GM12891 (cell line): ENCODE data around the gene COL5A3.
"Not testable (repeated sequence)": the region's sequence is repeated elsewhere in the genome, so short reads cannot be mapped to it uniquely, and the experiment has no call there.

ENCODE experiments used
- DNase-seq: peaks from one replicate; pipeline ENCODE4 v3.0.0; 2011; ENCODE audit warnings: low spot score; ENCODE audit not compliant: insufficient read length
- FAIRE-seq: peaks from 2 replicates; lab custom pipeline; 2011; peaks lifted over from hg19 to GRCh38; lab: Jason Lieb, UNC
- PAX5 ChIP-seq: IDR thresholded peaks from 2 replicates; pipeline ENCODE4 v1.6.1; 2011; ENCODE audit warnings: low read length, moderate library complexity, mild to moderate bottlenecking; ENCODE audit not compliant: insufficient read depth, severe bottlenecking
- POLR2A ChIP-seq: IDR thresholded peaks from 2 replicates; pipeline ENCODE4 v1.6.1; 2011; ENCODE audit warnings: low read depth, low read length, control low read depth
- POLR2AphosphoS5 ChIP-seq: IDR thresholded peaks from 2 replicates; pipeline ENCODE4 v1.6.1; 2011; ENCODE audit warnings: low read depth, low read length, control low read depth
- POU2F2 ChIP-seq: IDR thresholded peaks from 2 replicates; pipeline ENCODE4 v1.6.1; 2011; ENCODE audit warnings: low read depth, mild to moderate bottlenecking, control low read depth, low read length, moderate library complexity
- SPI1 ChIP-seq: IDR thresholded peaks from 2 replicates; pipeline ENCODE4 v1.6.1; 2011; ENCODE audit warnings: low read depth, low read length, control low read depth
- TAF1 ChIP-seq: IDR thresholded peaks from 2 replicates; pipeline ENCODE4 v1.6.1; 2011; ENCODE audit warnings: low read depth, low read length, control low read depth

The COL5A3 gene

GRCh38 chr19:9962623-9963290, 47.5 kb downstream of the COL5A3 start:
- no peak for FAIRE-seq
- no peak for TF ChIP-seq SPI1
- no peak for TF ChIP-seq TAF1
- no peak for TF ChIP-seq POLR2A
- no peak for TF ChIP-seq POU2F2
- no peak for TF ChIP-seq PAX5
- no peak for TF ChIP-seq POLR2AphosphoS5
- no peak for DNase-seq

- no peak for TF ChIP-seq SPI1
- no peak for TF ChIP-seq POLR2A
- no peak for TF ChIP-seq POU2F2
- TF ChIP-seq TAF1 = no peak
- no peak for TF ChIP-seq POLR2AphosphoS5
- TF ChIP-seq PAX5 = no peak
- no peak for DNase-seq
- no peak for FAIRE-seq
Observed at GRCh38 chr19:9961103-9961502, 49.2 kb downstream of the COL5A3 start.

GRCh38 chr19:9958379-9958821, 51.9 kb downstream of the COL5A3 start:
- TF ChIP-seq SPI1 (no peak), POLR2A (no peak), POU2F2 (no peak), PAX5 (no peak), TAF1 (no peak), POLR2AphosphoS5 (no peak)
- FAIRE-seq = no peak
- DNase-seq = no peak

- FAIRE-seq (no peak), DNase-seq (no peak)
- no peak for TF ChIP-seq PAX5
- TF ChIP-seq POLR2A = no peak
- TF ChIP-seq SPI1 = no peak
- TF ChIP-seq POU2F2 = no peak
- no peak for TF ChIP-seq TAF1
- TF ChIP-seq POLR2AphosphoS5 = no peak
Observed at GRCh38 chr19:9956956-9957355, 53.3 kb downstream of the COL5A3 start.

- FAIRE-seq (no peak), DNase-seq (no peak)
- TF ChIP-seq POU2F2 (no peak), TAF1 (no peak), POLR2AphosphoS5 (no peak), POLR2A (no peak), PAX5 (no peak), SPI1 (no peak)
Observed at GRCh38 chr19:9953802-9954542, 56.3 kb downstream of the COL5A3 start.

GRCh38 chr19:9952276-9952675, 58.0 kb downstream of the COL5A3 start:
- DNase-seq = no peak
- FAIRE-seq = no peak
- TF ChIP-seq PAX5 (no peak), POLR2A (no peak), POU2F2 (no peak), POLR2AphosphoS5 (no peak), SPI1 (no peak), TAF1 (no peak)

GRCh38 chr19:9947441-9947840, 62.9 kb downstream of the COL5A3 start:
- TF ChIP-seq PAX5 (no peak), POLR2AphosphoS5 (no peak), SPI1 (no peak), POLR2A (no peak), POU2F2 (no peak), TAF1 (no peak)
- DNase-seq (no peak), FAIRE-seq (no peak)

GRCh38 chr19:9946528-9947125, 63.7 kb downstream of the COL5A3 start:
- FAIRE-seq, DNase-seq: not testable (repeated sequence)

- no peak for DNase-seq
- TF ChIP-seq POLR2AphosphoS5 (no peak), SPI1 (no peak), POLR2A (no peak), PAX5 (no peak), POU2F2 (no peak), TAF1 (no peak)
- FAIRE-seq = no peak
Observed at GRCh38 chr19:9945319-9945966, 64.9 kb downstream of the COL5A3 start.

- TF ChIP-seq POLR2AphosphoS5 = no peak
- no peak for TF ChIP-seq POLR2A
- TF ChIP-seq PAX5 = no peak
- TF ChIP-seq SPI1 = no peak
- no peak for TF ChIP-seq POU2F2
- no peak for TF ChIP-seq TAF1
- FAIRE-seq = no peak
- DNase-seq = no peak
Observed at GRCh38 chr19:9943744-9944143, 66.6 kb downstream of the COL5A3 start.
